Smooth muscle cell (in vitro differentiated cells): ENCODE data around the gene NOLC1. TPM values are rescaled to one million over a fixed set of nuclear protein-coding genes. Genes with fewer than 3 reads are reported as not detected.
A peak's percentile ranks its signal among the peaks of the same experiment; 100 is the strongest.

Experiments
- DNase-seq: peaks from one replicate; lab custom pipeline; 2025; ENCODE audit not compliant: unreplicated experiment; lab: John Stamatoyannopoulos, UW
- H2AFZ ChIP-seq: fragments of 200-600 bp; sonication (generic); 2 replicates; pipeline ENCODE4 v1.6.0; 2016; ENCODE audit warnings: antibody characterized with exemption, low read depth, mild to moderate bottlenecking
- H3F3A ChIP-seq: fragments of 200-600 bp; sonication (generic); 2 replicates; pipeline ENCODE4 v1.6.0; 2017; ENCODE audit warnings: antibody characterized with exemption, low read depth
- H3K27ac ChIP-seq: fragments of 200-600 bp; sonication (generic); 2 replicates; pipeline ENCODE4 v1.5.1; 2016; ENCODE audit warnings: low read depth, mild to moderate bottlenecking
- H3K27me3 ChIP-seq: fragments of 200-600 bp; sonication (generic); 2 replicates; pipeline ENCODE4 v1.6.1; 2016; ENCODE audit warnings: low read depth, mild to moderate bottlenecking
- H3K36me3 ChIP-seq: fragments of 200-600 bp; sonication (generic); 2 replicates; pipeline ENCODE4 v1.5.1; 2016; ENCODE audit warnings: low read depth
- H3K4me1 ChIP-seq: fragments of 200-600 bp; sonication (generic); 2 replicates; pipeline ENCODE4 v1.5.1; 2016; ENCODE audit warnings: low read depth
- H3K4me2 ChIP-seq: fragments of 200-600 bp; sonication (generic); 2 replicates; pipeline ENCODE4 v1.6.0; 2016; ENCODE audit warnings: mild to moderate bottlenecking
- H3K4me3 ChIP-seq: fragments of 200-600 bp; sonication (generic); 2 replicates; pipeline ENCODE4 v1.5.1; 2016; ENCODE audit warnings: mild to moderate bottlenecking
- H3K79me2 ChIP-seq: fragments of 200-600 bp; sonication (generic); 2 replicates; pipeline ENCODE4 v1.6.0; 2016; ENCODE audit warnings: low read depth, mild to moderate bottlenecking
- H3K9ac ChIP-seq: fragments of 200-600 bp; sonication (generic); 2 replicates; pipeline ENCODE4 v1.6.0; 2016; ENCODE audit warnings: low read depth
- H3K9me3 ChIP-seq: fragments of 200-600 bp; sonication (generic); replicated peaks from 2 replicates; pipeline ENCODE4 v1.5.1; 2016; ENCODE audit warnings: low read depth
- H4K20me1 ChIP-seq: fragments of 200-600 bp; sonication (generic); 2 replicates; pipeline ENCODE4 v1.6.0; 2016; ENCODE audit warnings: low read depth
- WGBS: methylation state at CpG from one replicate; pipeline ENCODE4 v1.1.7; 2016; ENCODE audit warnings: low lambda C conversion rate; 5-methylcytosine and 5-hydroxymethylcytosine counted together
- polyA plus RNA-seq: library from polyadenylated mRNA; unstranded; fragments of >200 nt; fragmentation: Nextera tagmentation; extraction: Ambion mirVana; gene quantifications from 2 replicates; pipeline ENCODE4 v1.2.1, GENCODE V29; 2016
- total RNA-seq: library from RNA; depleted of rRNA; stranded (reverse); fragments of >200 nt; gene quantifications from 2 replicates; pipeline ENCODE4 v1.2.3, GENCODE V29; 2014
- TF ChIP-seq, protein P1 (sequence below): fragments of 200-600 bp; sonication (generic); IDR thresholded peaks from 2 replicates; pipeline ENCODE4 v1.5.1; 2017; ENCODE audit warnings: borderline replicate concordance, mild to moderate bottlenecking, antibody characterized with exemption; ENCODE audit not compliant: insufficient read depth, poor library complexity, severe bottlenecking

Gene NOLC1
- total and polyA plus RNA-seq, 2 experiments from 2014 or later: 41.2 to 46.6 TPM

- DNase-seq: no peak
- WGBS: 97% methylated on average over 24 of the region's 24 CpGs
- H3K27me3 ChIP-seq: no peaks in the 10 kb centered on the region
- H3F3A ChIP-seq: no peaks in the 10 kb centered on the region
- peaks cover 31% of the 10 kb centered on the region for H3K79me2 ChIP-seq
- H3K9ac ChIP-seq: no peak overlapping the region
- peaks cover 12% of the 10 kb centered on the region for H3K4me1 ChIP-seq
- no peak overlapping the region for H3K4me3 ChIP-seq
- no peaks in the 10 kb centered on the region for H3K9me3 ChIP-seq
- no peak overlapping the region for H3K4me2 ChIP-seq
- peaks cover 85% of the 10 kb centered on the region for H4K20me1 ChIP-seq
- peaks cover 3% of the 10 kb centered on the region for H3K36me3 ChIP-seq
- H3K27ac ChIP-seq: no peak overlapping the region
- no peak overlapping the region for H2AFZ ChIP-seq
- TF ChIP-seq, protein P1, sequence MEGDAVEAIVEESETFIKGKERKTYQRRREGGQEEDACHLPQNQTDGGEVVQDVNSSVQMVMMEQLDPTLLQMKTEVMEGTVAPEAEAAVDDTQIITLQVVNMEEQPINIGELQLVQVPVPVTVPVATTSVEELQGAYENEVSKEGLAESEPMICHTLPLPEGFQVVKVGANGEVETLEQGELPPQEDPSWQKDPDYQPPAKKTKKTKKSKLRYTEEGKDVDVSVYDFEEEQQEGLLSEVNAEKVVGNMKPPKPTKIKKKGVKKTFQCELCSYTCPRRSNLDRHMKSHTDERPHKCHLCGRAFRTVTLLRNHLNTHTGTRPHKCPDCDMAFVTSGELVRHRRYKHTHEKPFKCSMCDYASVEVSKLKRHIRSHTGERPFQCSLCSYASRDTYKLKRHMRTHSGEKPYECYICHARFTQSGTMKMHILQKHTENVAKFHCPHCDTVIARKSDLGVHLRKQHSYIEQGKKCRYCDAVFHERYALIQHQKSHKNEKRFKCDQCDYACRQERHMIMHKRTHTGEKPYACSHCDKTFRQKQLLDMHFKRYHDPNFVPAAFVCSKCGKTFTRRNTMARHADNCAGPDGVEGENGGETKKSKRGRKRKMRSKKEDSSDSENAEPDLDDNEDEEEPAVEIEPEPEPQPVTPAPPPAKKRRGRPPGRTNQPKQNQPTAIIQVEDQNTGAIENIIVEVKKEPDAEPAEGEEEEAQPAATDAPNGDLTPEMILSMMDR: no peak
These were observed 42.7 kb upstream of the NOLC1 start for GRCh38 chr10:102109166-102110116.

DNA sequence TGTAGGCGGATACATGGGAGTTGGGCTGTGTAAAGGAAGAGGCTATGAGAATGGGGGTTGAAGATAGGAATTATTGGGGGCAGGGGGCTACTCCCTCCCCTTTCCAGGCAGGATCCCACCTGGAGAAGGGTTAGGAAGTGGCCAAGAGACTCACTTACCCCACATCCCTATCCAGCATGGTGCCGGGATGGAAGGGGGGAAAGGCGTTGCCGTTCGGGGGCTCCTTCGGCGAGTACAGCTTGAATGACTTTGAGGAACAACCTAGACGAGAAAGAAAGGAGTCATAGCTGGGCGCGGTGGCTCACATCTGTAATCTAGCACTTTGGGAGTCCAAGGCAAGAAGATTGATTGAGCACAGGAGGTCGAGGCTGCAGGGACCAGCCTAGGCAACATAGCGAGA, 40.9 kb upstream of the NOLC1 start:
- TF ChIP-seq, protein P1: no peak
- Histone ChIP-seq H2AFZ (no peak overlapping the region), H3K79me2 (peaks cover 49% of the 10 kb centered on the region), H3K4me1 (peaks cover 26% of the 10 kb centered on the region), H3K9ac (no peak overlapping the region), H3K4me3 (no peak overlapping the region), H3K36me3 (peaks cover 3% of the 10 kb centered on the region), H3F3A (peaks cover 4% of the 10 kb centered on the region), H4K20me1 (peaks cover 92% of the 10 kb centered on the region), H3K4me2 (no peak overlapping the region), H3K9me3 (no peaks in the 10 kb centered on the region), H3K27me3 (no peaks in the 10 kb centered on the region), H3K27ac (no peak overlapping the region)
- WGBS: 97% methylated on average over 12 of the region's 12 CpGs
- DNase-seq: no peak

GRCh38 chr10:102112210-102112817, 39.9 kb upstream of the NOLC1 start:
- Histone ChIP-seq H3K4me2 (peak overlapping the region; percentile 97), H3K36me3 (peaks cover 3% of the 10 kb centered on the region), H3K9ac (peak overlapping the region; percentile 95), H2AFZ (no peak overlapping the region), H4K20me1 (peaks cover 94% of the 10 kb centered on the region), H3K4me3 (peak overlapping the region; percentile 90), H3K9me3 (no peaks in the 10 kb centered on the region), H3K27ac (no peak overlapping the region), H3K4me1 (peaks cover 36% of the 10 kb centered on the region), H3K79me2 (peaks cover 60% of the 10 kb centered on the region), H3F3A (peaks cover 11% of the 10 kb centered on the region), H3K27me3 (no peaks in the 10 kb centered on the region)
- 51% methylated on average over 3 of the region's 3 CpGs for WGBS
- no peak for DNase-seq
- TF ChIP-seq, protein P1: peak; percentile 32
